ENCODE data around the gene TMCC3.

- TF ChIP-seq CTCF (IDR thresholded peaks at IDR 0.05) (no peak), POLR2A (IDR thresholded peaks at IDR 0.05) (no peak)
These were observed 16.7 kb upstream of the TMCC3 start for GRCh38 chr12:94667031-94667540.

Data from tibial nerve (tissue), 3 donors.